ENCODE results near the gene LYPD6B. TPM values are rescaled to one million over a fixed set of nuclear protein-coding genes. Genes with fewer than 3 reads are reported as not detected.

The LYPD6B gene
- total RNA-seq, 1 experiment from 2014 or later = 0.38 TPM

GRCh38 chr2:149009576-149010461 is 28.7 kb upstream of the LYPD6B start:
- DNase-seq (ENCODE audit: low spot score) = no peak

DNA sequence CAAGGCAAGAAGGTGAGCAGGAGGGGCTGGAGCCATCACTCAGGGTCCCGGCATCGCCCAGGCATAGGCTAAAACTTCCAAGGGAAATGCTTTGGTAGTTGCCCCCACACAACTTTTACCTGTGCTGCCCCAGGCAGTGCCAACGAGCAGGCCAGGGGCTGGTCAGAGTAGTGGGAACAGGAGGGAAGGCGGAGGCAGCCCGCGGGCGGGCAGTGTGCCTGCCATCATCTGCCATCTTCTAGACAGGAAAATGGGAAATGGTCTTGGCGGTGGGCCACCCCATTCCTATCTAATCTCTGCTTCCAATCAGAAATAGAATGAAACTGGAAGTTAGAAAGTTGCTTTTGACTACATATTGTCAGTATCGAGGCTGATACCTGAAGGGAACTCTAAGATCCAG is 26.0 kb upstream of the LYPD6B start:
- no peak for DNase-seq (ENCODE audit: low spot score)

GRCh38 chr2:149015501-149015900 is 23.0 kb upstream of the LYPD6B start:
- DNase-seq (ENCODE audit: low spot score) = no peak

DNA sequence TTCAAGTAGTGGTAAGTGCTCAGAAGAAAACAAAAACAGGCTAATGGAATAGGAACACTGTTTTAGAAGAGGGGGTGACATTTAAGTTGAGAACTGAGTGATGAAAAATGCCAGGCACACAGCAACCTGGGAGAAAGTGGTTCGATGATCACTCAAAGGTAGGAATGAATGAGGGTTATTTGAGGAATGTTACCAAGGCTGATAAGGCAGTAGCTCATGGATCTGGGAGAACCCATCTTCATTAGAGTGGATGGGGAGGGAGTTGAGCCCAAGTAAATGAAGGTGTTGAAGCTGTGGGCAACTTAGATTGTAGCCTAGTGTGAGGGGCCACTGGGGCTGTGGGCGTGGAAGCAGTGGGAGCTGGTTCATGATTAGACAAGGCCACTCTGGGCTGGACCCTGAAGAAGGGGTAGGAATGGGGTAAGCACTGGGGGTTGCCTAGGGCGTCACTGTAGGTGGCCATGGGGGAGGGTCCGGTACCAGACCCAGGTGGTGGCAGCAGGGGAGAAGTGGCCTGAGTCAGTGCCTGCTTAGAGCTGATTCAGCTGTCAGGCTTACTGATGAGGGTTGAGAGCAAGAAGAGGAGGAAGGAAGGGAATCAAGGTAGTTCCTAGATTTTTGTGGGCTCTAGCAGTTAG is 22.5 kb upstream of the LYPD6B start:
- DNase-seq (ENCODE audit: low spot score) = no peak

GRCh38 chr2:149017116-149017985 is 21.1 kb upstream of the LYPD6B start:
- peak; percentile 76 for DNase-seq (ENCODE audit: low spot score)

DNA sequence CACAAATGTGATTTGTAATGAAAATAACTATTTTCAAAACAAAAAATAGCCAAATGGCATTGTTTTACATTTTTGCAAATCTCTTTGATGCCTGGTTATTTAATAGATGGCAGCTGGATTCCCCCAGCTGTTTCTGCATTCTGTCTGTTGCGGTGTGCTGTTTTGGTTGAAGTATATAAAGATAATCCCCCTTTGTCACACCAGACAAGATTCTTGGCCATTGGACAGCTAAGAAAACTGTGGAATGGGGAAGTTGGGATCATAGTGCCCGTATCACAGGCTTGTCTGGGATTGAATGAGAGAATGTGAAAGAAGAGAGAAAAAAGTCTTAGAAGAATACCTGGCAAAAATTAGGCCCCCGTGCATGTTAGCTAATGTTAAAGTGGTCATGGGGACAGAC is 19.5 kb upstream of the LYPD6B start:
- no peak for DNase-seq (ENCODE audit: low spot score)

GRCh38 chr2:149019768-149020167 is 18.7 kb upstream of the LYPD6B start:
- DNase-seq (ENCODE audit: low spot score) = no peak

DNA sequence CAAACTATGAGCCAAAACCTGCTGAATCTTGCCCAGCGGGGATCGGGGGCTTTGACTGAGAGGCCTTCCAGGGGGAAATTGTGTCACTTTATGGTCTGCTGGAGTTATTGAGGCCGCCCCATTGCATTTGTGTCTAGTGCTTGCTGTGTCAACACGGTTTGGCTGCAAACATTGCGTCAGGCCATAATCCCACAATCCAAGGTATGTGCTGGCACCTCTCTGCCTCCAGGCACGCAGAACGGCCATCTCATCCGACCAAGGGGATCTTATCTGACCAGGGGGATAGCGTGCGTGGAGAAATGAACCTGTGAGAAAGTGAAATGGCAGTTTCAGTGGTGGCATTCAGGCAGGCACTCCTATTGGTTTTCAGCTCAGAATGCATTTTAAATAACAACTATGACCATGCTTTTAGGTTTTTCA is 18.1 kb upstream of the LYPD6B start:
- no peak for DNase-seq (ENCODE audit: low spot score)

DNA sequence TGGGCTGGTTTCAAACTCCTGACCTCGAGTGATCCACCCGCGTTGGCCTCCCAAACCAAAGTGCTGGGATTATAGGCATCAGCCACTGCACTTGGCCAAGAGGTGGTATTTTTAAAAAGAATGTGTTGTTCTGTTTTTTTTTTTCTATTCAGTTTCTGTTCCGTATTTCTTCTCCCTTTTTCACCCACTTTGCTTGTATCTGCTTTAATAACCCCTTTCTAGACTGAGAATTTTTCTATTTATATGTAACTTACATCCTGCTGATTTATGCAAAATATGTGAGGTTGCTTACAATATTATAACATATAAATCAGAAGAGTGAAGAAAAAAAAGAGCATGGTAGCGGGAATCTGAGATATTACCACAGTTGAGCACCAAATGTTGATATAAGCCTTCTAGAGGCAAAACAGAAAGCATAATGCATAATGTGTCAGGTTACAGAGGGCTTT is 17.2 kb upstream of the LYPD6B start:
- DNase-seq (ENCODE audit: low spot score) = no peak

GRCh38 chr2:149021761-149022160 is 16.7 kb upstream of the LYPD6B start:
- DNase-seq (ENCODE audit: low spot score) = no peak

DNA sequence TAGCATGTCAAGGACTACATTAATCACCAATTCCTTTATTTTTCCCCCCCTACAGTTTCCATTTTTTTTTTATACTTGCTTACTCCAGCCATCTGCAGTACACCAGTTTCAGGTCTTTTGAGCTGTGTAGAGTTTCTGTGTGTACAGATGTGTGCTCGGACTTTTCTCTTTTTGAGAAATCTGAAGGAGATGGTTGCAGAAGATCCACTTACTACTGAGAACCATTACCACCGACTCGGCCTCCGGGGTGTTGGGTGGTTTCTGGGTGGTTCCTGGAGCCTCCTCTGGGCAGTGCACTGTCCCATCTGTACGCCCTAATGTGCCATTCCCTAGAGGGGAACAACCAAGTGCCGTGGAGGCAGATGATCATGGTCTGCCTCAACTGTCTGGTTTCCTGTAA is 15.4 kb upstream of the LYPD6B start:
- no peak for DNase-seq (ENCODE audit: low spot score)

DNA sequence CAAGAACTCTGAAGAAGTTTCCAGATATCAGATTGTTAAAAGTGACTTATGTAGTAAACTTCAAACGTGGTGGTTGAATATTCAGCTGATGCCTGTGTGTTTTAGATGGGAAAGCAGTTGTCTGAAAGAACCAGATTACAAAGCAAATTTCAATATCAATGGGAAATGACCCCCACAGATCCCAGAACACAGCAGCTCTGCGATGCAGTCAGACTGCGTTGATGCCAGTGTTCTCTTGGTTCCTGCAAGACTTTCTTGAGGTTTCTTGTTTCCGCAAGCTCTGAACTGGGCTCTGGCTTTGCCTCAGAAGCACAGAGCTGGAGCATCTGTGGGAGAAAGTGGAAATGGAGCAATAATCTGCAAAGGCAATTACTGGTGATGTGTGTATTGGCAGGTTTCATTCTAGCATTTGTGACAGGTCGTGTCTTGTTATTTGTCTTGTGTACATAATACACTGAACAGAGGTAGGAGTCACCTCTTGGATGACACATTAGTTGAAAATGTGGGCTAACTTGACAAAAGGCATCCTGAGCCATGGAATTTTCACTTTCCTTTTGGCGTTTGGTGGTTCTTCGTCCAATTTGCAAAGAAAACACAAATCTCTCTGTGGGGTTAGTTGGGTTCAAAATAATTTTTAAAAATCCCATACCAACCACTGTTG is 10.8 kb upstream of the LYPD6B start:
- DNase-seq (ENCODE audit: low spot score) = no peak

DNA sequence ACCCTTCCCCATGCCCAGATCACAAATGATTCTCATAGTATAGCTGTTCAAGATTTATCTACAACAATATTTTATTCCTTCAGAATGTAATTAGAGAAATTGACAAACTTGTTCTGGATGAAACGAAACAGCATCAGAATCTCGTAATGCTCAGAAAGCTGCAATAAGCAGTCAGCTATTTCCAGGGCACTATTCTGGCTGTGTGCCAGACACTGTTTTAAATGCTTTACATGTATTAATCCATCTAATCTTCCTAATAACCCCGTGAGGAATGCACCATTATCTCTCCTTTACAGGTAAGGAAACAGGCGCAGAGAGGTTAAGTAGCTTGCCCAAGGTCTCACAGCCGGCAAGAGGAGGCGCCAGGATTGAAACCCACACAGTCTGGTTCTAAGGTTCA is 10.1 kb upstream of the LYPD6B start:
- no peak for DNase-seq (ENCODE audit: low spot score)

DNA sequence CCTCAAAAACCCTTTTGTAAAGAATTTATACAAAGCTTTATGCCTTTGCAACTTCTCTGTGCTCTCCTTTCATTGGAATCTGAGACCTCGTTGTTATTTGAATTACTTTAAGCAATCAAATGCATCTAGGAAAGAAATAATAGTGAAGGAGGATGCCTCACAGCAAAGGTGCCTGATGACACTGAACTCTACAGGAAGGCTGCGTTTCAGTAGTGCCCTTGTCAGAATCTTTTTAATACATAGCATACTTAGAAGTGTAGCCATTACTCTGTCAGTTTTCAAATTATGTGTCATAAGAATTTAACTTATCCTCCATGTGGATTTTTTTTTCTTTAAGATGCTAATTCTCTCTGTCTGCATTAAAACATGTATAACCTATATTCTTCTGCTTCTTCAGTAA is 9.6 kb upstream of the LYPD6B start:
- DNase-seq (ENCODE audit: low spot score) = no peak

DNA sequence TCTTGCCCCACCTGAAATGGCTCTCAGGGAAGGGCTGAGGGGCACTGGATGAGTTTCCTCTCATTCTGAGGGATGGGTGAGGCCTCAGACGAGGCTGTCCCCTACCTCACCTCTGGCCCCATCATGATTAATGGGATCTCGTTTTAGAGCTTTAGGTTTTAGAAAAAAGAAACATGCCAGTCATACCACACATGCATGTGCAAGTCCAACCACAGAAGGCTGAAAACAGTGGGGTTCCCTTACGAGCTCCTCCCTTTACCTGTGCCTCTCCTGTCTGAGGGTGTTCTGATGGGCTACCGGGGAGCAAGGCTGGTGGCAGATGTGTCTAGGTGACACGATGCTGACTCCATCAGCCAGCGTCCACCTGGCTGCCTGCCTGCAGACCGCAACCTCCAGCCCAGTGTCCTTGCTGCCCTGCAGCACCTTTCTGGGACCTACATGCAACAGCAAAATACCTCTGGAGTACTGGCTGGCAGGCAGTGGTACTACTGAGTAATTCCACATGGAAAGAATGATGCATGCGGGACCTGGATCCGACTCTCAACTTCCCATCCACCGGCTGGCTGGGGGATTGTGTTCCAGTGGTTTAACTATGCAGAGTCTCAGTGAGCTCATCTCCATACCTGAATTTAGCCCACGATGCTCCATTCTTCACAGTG is 9.1 kb upstream of the LYPD6B start:
- no peak for DNase-seq (ENCODE audit: low spot score)

- no peak for DNase-seq (ENCODE audit: low spot score)
Measured at GRCh38 chr2:149031396-149031795, 7.1 kb upstream of the LYPD6B start.

DNA sequence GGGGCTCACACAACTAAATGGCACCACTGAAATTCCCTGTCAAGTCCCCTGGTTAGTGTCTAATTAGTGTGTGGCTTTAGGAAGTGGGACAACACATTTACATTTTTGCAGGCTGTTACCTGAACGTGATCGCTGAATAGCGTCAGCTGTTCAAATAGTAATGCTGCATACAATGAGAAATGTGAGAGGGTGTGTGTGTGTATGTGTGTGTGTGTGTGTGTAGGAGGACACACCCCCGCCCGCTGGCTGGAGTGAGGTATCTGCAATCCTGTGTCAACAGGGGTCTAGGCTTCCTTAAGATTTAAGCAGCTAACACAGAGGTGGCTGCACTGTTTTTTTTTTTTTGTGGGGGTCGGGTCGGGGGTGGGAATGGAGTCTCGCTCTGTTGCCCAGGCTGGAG is 4.8 kb upstream of the LYPD6B start:
- DNase-seq (ENCODE audit: low spot score) = no peak

DNA sequence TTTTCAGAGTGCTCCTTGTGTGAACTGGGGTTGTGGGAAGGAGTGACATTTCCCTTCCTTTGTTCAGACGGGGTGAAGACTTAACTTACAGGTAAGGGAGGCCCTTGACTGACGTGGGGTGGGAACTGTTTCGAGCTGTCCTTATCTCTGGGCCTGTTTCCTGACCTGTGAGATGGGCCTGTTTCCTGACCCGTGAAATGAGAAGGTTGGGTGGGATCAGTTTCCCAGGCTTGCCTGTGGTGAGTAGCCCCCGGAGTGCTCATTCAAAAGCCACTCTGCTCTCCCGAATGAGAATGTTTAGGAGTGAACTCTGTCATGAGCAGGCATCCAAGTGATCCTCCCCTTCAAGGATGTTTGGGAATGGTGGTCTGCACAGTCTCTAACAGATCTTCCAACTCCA is 4.1 kb upstream of the LYPD6B start:
- DNase-seq (ENCODE audit: low spot score) = no peak

DNA sequence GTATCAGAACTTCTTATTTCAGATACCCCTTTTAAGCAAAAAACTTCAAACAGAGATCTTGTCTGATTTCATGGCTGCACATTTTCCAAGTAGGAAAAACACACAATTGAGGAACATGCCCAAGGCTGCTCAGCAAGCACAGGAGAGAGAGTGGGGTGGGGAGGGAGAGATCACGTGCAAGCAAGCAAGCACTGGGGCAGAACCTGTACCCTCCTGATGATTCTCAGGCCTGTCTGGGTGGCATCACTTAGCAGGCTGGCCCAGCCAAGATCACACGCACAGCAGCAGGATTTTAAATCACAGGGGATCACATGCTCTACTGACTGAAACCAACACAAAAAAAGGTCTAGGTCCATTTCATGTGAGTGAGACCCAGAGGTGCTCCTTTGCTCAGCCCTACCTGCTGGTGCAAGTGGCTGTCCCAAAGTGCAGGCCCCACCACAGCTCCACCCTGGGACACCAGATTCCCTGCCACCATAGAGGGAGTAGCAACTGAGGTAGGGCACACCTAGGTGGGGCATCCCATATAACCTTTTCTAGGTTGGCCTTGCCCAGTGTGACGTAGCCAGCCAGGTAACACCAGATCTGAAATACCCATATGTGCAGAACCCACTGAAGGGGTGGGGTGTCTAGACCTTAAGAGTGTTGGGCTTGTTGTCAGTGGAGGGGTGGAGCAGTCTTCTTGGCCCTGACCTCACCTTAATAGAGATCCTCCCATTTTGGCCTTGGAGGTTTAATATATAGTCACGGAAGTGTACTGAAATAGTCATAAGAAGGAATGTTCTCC is 1.8 kb upstream of the LYPD6B start:
- DNase-seq (ENCODE audit: low spot score) = no peak

- no peak for DNase-seq (ENCODE audit: low spot score)
Measured at GRCh38 chr2:149037851-149038250, 648 bp upstream of the LYPD6B start.
